ENCODE measurements around the gene RRM1. TPM values are rescaled to one million over a fixed set of nuclear protein-coding genes. Genes with fewer than 3 reads are reported as not detected.

Gene RRM1
- total RNA-seq (2016; rRNA removed; fragmentation: Illumina TruSeq; extraction: Trizol) = 108 and 168 TPM in 2 replicates
- total RNA-seq (2016; cell fraction: cytosol; rRNA removed; fragmentation: Illumina TruSeq; extraction: Trizol; ENCODE audit: low read depth) = 9.2 and 12.3 TPM in 2 replicates
- 109 and 177 TPM in 2 replicates for total RNA-seq (2016; cell fraction: insoluble cytoplasmic fraction; rRNA removed; fragmentation: Illumina TruSeq; extraction: Trizol)
- total RNA-seq (2016; cell fraction: membrane; rRNA removed; fragmentation: Illumina TruSeq; extraction: Trizol) = 21.5 and 26.6 TPM in 2 replicates
- total RNA-seq (2016; cell fraction: nucleus; rRNA removed; fragmentation: Illumina TruSeq; extraction: Trizol) = 49.7 and 51.5 TPM in 2 replicates
- polyA plus RNA-seq (2011; rRNA removed) = 11.8 and 17.3 TPM in 2 replicates
- polyA plus RNA-seq (2011; cell fraction: cytosol; rRNA removed) = 12.7 and 13.8 TPM in 2 replicates
- polyA plus RNA-seq (2011; cell fraction: nucleus; rRNA removed) = 6.5 and 8.2 TPM in 2 replicates
- 20.3 and 37.0 TPM in 2 replicates for polyA plus RNA-seq (2012)
- 4.7 and 4.8 TPM in 2 replicates for polyA plus RNA-seq (2016; cell fraction: cytosol; fragmentation: Illumina TruSeq; extraction: Trizol; ENCODE audit: low read depth)
- 110 and 120 TPM in 2 replicates for polyA plus RNA-seq (2016; cell fraction: insoluble cytoplasmic fraction; fragmentation: Illumina TruSeq; extraction: Trizol; ENCODE audit: low read depth)
- 10.4 and 12.0 TPM in 2 replicates for polyA plus RNA-seq (2016; cell fraction: membrane; fragmentation: Illumina TruSeq; extraction: Trizol; ENCODE audit: low read depth)
- polyA plus RNA-seq (2016; cell fraction: nucleus; fragmentation: Illumina TruSeq; extraction: Trizol; ENCODE audit: insufficient read depth, low read depth) = 40.5 and 42.7 TPM in 2 replicates
- polyA minus RNA-seq (2011; rRNA and poly(A)+ RNA removed; ENCODE audit: low replicate concordance) = 76.9 and 614 TPM in 2 replicates
- 23.6 and 31.9 TPM in 2 replicates for polyA minus RNA-seq (2011; cell fraction: cytosol; rRNA and poly(A)+ RNA removed)
- polyA minus RNA-seq (2011; cell fraction: nucleus; rRNA and poly(A)+ RNA removed) = 23.6 and 25.0 TPM in 2 replicates
- percentile 61 among the genes with signal in this experiment for Bru-seq, nascent RNA
- BruChase-seq, experiment 1, labeled RNA remaining after a 6-hour chase = percentile 67 among the genes with signal in this experiment
- percentile 61 among the genes with signal in this experiment for BruChase-seq, experiment 2, labeled RNA remaining after a 2-hour chase
- long read RNA-seq, experiment 1, transcript RRM1-201 (19 exons, 3,076 nt) = major isoform, 43 of 59 reads
- long read RNA-seq, experiment 1, partial matches to known transcripts = 11 of 59 reads
- long read RNA-seq, experiment 1, other reads (novel, unspliced or antisense) = 5 of 59 reads
- long read RNA-seq, experiment 2, transcript RRM1-201 (19 exons, 3,076 nt) = major isoform, 14 of 44 reads
- long read RNA-seq, experiment 2, partial matches to known transcripts = 8 of 44 reads
- long read RNA-seq, experiment 2, other reads (novel, unspliced or antisense) = 22 of 44 reads

DNA sequence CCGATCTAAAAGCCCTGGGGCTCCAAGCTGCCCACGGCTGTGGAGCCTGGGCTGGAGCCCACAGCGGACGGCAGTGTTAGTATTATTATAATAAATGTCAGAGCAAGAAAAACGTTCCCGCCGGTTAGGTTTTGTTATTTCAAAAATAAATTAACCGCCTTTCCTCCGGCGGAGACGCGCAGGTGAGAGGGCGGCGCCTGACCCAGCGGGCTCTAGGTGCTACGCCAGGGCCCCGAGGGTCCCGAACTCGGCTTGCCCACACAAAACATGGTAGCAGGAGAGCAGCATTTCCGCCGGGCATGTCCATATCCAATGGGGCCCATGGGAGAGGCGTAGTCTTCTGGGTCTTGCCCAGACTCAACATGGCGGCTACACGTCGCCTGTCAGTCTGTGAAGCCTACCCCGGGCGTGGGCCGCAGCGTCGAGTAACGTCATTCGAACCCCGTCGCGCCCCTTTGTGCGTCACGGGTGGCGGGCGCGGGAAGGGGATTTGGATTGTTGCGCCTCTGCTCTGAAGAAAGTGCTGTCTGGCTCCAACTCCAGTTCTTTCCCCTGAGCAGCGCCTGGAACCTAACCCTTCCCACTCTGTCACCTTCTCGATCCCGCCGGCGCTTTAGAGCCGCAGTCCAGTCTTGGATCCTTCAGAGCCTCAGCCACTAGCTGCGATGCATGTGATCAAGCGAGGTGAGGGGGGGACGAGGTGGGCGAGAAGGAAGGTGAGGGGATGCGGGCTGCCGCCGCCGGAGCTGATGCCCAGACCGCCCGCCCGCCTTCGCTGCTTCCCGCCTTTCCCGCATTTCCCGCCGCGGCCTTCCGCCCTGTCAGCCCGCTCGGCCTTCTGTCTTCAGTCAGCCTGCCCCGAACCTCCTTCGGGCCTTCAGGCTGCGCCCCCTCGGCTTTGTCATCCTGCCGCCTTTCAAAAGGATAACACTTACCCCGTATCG is at the start of gene RRM1:
Gene RRM1 (plus strand): TSS at position 452 of the 944 bp plus-strand sequence. CDS start 214 bp downstream, at position 666.
- BruUV-seq (replicated peaks) = no TSS peak
- H4K20me1 ChIP-seq (ENCODE audit: insufficient read depth, low read length) = no peaks in the 10 kb centered on the region
- peak within 1 kb of the TSS; percentile 77 to 99 (median 85) for H3K4me3 ChIP-seq (replicated peaks in 1 of 3; ENCODE audit: insufficient read depth in 1 of 3, low read depth in 2 of 3, low read length in 3 of 3)
- peak within 1 kb of the TSS; percentile 84 for H3K27ac ChIP-seq (ENCODE audit: extremely low read length, insufficient read depth, low read length)
- H3K4me1 ChIP-seq (ENCODE audit: insufficient read depth, low read length) = peaks cover 37% of the 10 kb centered on the region
- no peaks in the 10 kb centered on the region for H3K27me3 ChIP-seq (ENCODE audit: control insufficient read depth in 1 of 2, insufficient read depth in 2 of 2, low read length in 2 of 2)
- ChIA-PET CTCF (ENCODE audit: low intra/inter-chr PET ratio, low total read pairs) (no interaction called here), POLR2A (no interaction called here)
- peaks cover 0 to 1% of the 10 kb centered on the region in 2 experiments; a peak in 2 of 5 replicates for H3K36me3 ChIP-seq (replicated peaks in 1 of 2; ENCODE audit: control insufficient read depth in 1 of 2, insufficient read depth in 2 of 2, low read length in 2 of 2)
- peaks cover 26% of the 10 kb centered on the region for H3K79me2 ChIP-seq (ENCODE audit: insufficient read depth, low read length)
- FAIRE-seq (peak; percentile 76), DNase-seq (ENCODE audit: low spot score) (peak; percentile 94), ATAC-seq (peak; percentile 98)
- no peaks in the 10 kb centered on the region for H3K9me3 ChIP-seq (ENCODE audit: low read length)
- peak within 1 kb of the TSS; percentile 84 for H3K9ac ChIP-seq (ENCODE audit: insufficient read depth, low read depth, low read length)
- 1% methylated on average over 40 of the region's 74 CpGs for WGBS (ENCODE audit: low lambda C conversion rate)
- intact Hi-C loops (cut with micrococcal nuclease; ENCODE audit: unreplicated experiment) = no loop called here
- peak within 1 kb of the TSS; percentile 84 for H3K4me2 ChIP-seq (ENCODE audit: low read depth, low read length)
- in situ Hi-C loops (cut with HindIII; ENCODE audit: extremely low pct_ligation_motif_present, low pct_unique_long_range_greater_than_20kb) = no loop called here
- peak within 1 kb of the TSS; percentile 71 for H2AFZ ChIP-seq (ENCODE audit: low read length)
- peak; percentile 89 for TF ChIP-seq TARDBP (CRISPR knock-in tag; IDR thresholded peaks at IDR 0.05)
- no peak for TF ChIP-seq SAFB2 (CRISPR knock-in tag; IDR thresholded peaks at IDR 0.05; ENCODE audit: borderline replicate concordance, low read depth)
- 0 out of 2 replicates have a peak, but pooled peaks have one; percentile 38 for TF ChIP-seq ZNF44 (CRISPR knock-in tag; IDR thresholded peaks at IDR 0.05)
- TF ChIP-seq ASH2L (IDR thresholded peaks at IDR 0.05; ENCODE audit: insufficient read length, low read depth, low read length) = peak; percentile 76
- TF ChIP-seq, protein P1, sequence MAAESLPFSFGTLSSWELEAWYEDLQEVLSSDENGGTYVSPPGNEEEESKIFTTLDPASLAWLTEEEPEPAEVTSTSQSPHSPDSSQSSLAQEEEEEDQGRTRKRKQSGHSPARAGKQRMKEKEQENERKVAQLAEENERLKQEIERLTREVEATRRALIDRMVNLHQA (CRISPR knock-in tag; IDR thresholded peaks at IDR 0.05) = 0 out of 2 replicates have a peak, but pooled peaks have one; percentile 39
- TF ChIP-seq ZNF75D (CRISPR knock-in tag; IDR thresholded peaks at IDR 0.05; ENCODE audit: borderline replicate concordance) = no peak
- no peak for TF ChIP-seq JARID2 (CRISPR knock-in tag; IDR thresholded peaks at IDR 0.05; ENCODE audit: insufficient replicate concordance)
- TF ChIP-seq PHB2 (IDR thresholded peaks at IDR 0.05; ENCODE audit: partially characterized antibody) = no peak
- no peak for TF ChIP-seq ZNF343 (CRISPR knock-in tag; IDR thresholded peaks at IDR 0.05)
- peak; percentile 40; the same call in 1 of the 2 replicates for TF ChIP-seq ZNF768 (CRISPR knock-in tag; IDR thresholded peaks at IDR 0.05)
- TF ChIP-seq SRSF9 (IDR thresholded peaks at IDR 0.05; ENCODE audit: borderline replicate concordance, insufficient read depth, low read depth, low read length, poor library complexity, severe bottlenecking) = no peak
- TF ChIP-seq, protein P2, sequence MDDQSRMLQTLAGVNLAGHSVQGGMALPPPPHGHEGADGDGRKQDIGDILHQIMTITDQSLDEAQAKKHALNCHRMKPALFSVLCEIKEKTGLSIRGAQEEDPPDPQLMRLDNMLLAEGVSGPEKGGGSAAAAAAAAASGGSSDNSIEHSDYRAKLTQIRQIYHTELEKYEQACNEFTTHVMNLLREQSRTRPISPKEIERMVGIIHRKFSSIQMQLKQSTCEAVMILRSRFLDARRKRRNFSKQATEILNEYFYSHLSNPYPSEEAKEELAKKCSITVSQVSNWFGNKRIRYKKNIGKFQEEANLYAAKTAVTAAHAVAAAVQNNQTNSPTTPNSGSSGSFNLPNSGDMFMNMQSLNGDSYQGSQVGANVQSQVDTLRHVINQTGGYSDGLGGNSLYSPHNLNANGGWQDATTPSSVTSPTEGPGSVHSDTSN (CRISPR knock-in tag; IDR thresholded peaks at IDR 0.05; ENCODE audit: borderline replicate concordance) = no peak
- peak; percentile 95 for TF ChIP-seq ZNF839 (CRISPR knock-in tag; IDR thresholded peaks at IDR 0.05; ENCODE audit: borderline replicate concordance)
- no peak for TF ChIP-seq FIP1L1 (IDR thresholded peaks at IDR 0.05; ENCODE audit: borderline replicate concordance, insufficient read depth, low read depth, low read length)

Data from HepG2 (cell line).